AG09319 (cell line): ENCODE data around the gene EIF4E1B.

Experiments
- DNase-seq: peaks from one replicate; pipeline ENCODE4 v3.0.0-alpha.2; 2010; ENCODE audit warnings: low read depth; ENCODE audit errors: extremely low read depth
- TF ChIP-seq, protein P1 (sequence below): IDR thresholded peaks from 2 replicates; pipeline ENCODE4 v1.5.1; 2011; ENCODE audit warnings: low read depth, mild to moderate bottlenecking, inconsistent platforms, low read length, moderate library complexity

The EIF4E1B gene

DNA sequence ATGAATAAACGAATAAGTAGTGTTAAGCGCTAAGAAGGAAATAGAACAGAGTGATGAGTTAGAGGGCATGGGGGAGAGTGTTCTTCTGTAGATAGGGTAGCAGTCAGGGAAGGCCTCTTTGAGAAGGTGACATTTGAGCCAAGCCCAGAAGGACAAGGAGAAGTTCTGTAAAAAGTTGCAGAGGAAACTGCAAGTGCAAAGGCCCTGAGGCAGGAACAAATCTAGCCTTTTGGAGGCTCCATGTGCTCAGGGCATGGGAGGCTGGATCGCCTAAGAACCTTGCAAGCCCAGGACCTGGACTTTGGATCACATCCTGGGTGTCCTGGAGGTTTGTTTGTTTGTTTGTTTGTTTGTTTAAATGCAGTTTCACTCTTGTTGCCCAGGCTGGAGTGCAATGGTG is 8.0 kb downstream of the EIF4E1B start:
- DNase-seq, result no peak
- TF ChIP-seq, protein P1, sequence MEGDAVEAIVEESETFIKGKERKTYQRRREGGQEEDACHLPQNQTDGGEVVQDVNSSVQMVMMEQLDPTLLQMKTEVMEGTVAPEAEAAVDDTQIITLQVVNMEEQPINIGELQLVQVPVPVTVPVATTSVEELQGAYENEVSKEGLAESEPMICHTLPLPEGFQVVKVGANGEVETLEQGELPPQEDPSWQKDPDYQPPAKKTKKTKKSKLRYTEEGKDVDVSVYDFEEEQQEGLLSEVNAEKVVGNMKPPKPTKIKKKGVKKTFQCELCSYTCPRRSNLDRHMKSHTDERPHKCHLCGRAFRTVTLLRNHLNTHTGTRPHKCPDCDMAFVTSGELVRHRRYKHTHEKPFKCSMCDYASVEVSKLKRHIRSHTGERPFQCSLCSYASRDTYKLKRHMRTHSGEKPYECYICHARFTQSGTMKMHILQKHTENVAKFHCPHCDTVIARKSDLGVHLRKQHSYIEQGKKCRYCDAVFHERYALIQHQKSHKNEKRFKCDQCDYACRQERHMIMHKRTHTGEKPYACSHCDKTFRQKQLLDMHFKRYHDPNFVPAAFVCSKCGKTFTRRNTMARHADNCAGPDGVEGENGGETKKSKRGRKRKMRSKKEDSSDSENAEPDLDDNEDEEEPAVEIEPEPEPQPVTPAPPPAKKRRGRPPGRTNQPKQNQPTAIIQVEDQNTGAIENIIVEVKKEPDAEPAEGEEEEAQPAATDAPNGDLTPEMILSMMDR, result no peak

DNA sequence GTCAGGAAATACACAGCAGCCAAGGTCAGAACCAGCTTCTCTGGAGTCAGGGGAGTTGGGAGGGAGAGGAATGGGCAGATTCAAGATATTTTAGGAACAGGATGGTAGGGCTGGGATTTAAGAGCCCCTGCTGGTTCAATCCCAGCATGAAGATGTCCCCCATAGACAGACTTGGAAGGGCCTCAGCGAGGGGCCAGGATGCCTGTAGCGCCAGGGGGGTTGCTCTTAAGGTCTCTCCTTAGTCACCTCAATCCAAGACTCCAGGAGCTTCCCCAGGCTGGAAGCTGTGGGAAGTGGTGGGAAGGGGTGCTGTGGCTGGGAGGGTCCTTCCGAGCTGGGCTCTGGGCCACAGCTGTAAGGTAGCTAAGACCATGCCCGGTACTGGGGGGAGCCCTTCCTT is 8.7 kb downstream of the EIF4E1B start:
- TF ChIP-seq, protein P1, result no peak
- DNase-seq, result no peak

DNA sequence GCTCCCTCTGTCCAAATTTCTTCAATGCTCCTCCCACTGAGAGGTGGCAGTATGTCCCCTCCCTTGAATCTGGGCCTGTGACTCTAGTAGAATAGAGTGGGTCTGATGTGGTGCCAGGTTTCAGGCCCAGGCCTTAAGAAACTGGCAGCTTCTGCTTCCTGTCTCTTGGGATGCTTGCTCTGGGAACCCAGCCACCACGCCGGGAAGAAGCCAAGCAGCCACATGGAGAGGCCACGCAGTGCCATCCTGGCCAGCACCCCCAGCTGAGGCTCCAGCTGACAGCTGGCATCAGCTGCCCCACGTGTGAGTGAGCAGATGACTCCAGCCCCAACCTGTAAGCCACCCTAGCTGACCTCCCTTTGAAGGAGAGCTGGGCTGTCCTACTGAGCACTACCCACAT is 9.5 kb downstream of the EIF4E1B start:
- DNase-seq, result no peak
- TF ChIP-seq, protein P1, result no peak

DNA sequence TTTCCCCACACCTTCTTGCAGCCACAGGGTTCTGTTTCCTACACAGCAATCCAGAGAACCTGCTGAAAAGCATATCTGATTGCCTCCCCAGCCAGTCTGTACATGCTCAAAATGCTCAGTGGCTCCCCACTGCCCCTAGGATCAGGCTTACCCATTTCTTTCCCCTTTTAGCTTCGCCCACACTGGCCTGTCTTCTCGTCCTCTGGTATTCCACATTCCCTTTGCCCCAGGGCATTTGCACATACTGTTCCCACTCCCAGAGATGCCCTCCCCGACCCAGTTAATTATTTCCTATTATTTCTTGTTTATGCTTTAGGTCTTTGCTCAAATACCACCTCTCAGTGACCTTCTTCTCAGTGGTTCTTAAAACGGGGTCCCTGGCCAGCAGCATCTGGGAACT is 10.1 kb downstream of the EIF4E1B start:
- no peak for DNase-seq
- TF ChIP-seq, protein P1, result no peak

DNA sequence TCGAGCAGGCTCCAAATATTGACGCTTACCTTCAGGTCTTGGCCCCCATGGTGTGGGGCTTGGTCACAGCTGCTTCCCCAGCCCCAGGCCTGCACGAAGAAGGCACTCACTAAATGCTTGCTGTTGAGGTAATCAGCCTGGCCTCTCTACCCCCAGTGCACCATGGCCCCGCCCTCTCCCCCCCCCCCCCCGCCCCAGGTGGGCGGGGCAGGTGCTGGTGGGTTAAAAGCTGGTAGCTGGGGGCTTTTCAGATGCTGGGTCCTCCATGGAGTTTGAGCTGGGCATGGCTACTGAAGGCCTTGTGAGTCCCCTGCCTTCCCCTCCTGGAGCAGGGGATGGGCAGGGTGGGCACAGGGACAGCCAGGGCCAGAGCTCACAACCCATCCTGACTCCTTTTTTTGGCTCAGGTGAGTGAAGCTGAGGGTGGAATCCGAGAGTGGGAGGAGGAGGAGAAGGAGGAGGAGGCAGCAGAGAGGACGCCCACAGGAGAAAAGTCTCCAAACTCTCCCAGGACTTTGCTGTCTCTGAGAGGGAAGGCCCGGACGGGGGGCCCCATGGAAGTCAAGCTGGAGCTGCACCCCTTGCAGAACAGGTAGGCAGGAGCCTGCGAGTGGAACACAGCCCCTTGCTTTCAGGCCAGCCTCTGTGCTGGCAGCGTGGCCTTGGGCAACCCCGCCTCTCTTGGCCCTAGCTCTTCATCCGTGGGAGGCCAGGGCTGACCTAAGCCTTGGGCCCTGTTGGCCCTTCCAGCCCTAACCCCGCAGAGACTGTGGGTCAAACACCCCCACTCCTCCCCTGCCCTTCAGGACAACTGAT is 12.4 kb downstream of the EIF4E1B start:
- TF ChIP-seq, protein P1, result no peak
- no peak for DNase-seq

DNA sequence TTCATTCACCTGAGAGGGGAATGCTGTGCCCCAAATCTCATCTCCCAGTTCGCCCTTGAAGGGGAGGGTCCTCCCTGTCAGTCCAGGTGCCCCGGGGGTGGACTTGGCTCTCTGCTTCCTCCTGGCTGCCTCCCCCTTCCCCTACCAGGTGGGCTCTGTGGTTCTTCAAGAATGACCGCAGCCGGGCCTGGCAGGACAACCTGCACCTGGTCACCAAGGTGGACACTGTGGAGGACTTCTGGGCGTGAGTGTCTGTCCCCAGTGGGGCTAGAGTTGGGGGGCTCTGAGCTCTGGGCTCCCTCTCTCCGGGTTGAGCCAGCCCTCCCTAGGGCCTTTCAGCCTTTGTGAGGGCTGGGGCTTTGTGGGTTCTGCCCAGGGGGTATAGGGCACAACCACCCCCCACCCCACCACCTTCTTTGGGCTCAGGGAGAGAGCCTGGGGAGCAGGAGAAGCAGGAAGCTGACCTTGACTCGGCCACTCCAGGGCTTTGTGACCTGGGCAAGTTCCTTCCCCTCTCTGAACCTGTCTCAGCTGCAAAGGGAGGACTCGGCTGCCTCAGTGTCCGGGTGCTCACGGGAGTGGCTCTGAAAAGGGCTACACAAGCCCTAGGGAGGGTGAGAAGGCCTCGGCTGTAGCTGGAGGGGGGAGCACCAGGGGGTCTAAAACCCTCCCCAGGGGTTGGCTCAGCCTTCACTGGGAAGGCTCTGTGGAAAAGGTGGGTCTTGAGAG is 13.2 kb downstream of the EIF4E1B start:
- DNase-seq, result no peak
- TF ChIP-seq, protein P1, result no peak

DNA sequence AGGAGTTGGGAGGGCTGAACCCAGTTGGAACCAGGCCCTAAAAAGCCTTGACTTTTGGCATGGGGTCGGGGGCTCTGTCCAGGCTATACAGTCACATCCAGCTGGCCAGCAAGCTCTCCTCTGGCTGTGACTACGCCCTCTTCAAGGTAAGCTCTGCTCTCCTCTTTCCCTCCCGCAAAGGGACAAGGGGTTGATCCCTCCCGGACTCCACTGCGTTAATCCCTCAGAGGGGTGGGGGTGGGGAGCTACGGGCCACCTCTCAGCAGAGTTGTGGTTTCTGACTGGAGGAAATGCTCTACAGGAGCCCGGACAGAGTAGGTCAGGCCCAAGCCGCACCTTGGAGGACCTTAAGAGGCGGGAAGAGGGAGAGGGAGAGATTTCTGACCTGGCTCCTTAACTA is 13.8 kb downstream of the EIF4E1B start:
- DNase-seq, result no peak
- TF ChIP-seq, protein P1, result no peak
